Gastroesophageal sphincter (tissue), 4 donors: ENCODE results near the gene RGS14. TPM values are rescaled to one million over a fixed set of nuclear protein-coding genes. Genes with fewer than 3 reads are reported as not detected.

ENCODE experiments used
- ATAC-seq: fragments of 150-250 bp; one replicate; pipeline ENCODE4 v1.9.1; 2016; ENCODE audit warnings: mild to moderate bottlenecking, moderate library complexity
- H3K27ac ChIP-seq, 4 donors: fragments of 200-600 bp; sonication (generic) in 3 of 4; 1 replicate in 3 of 4; 2 replicates in 1 of 4; pipeline ENCODE4 v1.5.1; 2016 to 2019
- H3K27me3 ChIP-seq: fragments of 200-600 bp; sonication (generic); one replicate; pipeline ENCODE4 v1.5.1; 2019
- H3K36me3 ChIP-seq, 2 donors: fragments of 200-600 bp; sonication (generic); one replicate each; pipeline ENCODE4 v1.5.1; 2019; ENCODE audit warnings: control low read depth in 1 of 2
- H3K4me1 ChIP-seq, 3 donors: fragments of 200-600 bp; sonication (generic); 1 replicate in 2 of 3; 2 replicates in 1 of 3; pipeline ENCODE4 v1.5.1; 2016 to 2019; ENCODE audit warnings: control low read depth in 2 of 3
- H3K4me3 ChIP-seq, 2 donors: fragments of 200-600 bp; sonication (generic); one replicate each; pipeline ENCODE4 v1.5.1; 2019; ENCODE audit warnings: mild to moderate bottlenecking in 1 of 2, moderate library complexity in 1 of 2
- H3K9me3 ChIP-seq, 3 donors: fragments of 200-600 bp; sonication (generic); one replicate each; pipeline ENCODE4 v1.5.1; 2017 to 2019; ENCODE audit warnings: control low read depth in 2 of 3
- EP300 ChIP-seq: sonication (generic); formaldehyde crosslinking; IDR thresholded peaks from one replicate; pipeline ENCODE4 v1.6.1; 2017; ENCODE audit warnings: antibody characterized with exemption, mild to moderate bottlenecking
- POLR2A ChIP-seq, 2 donors: fragments of 450-650 bp; IDR thresholded peaks; one replicate each; pipeline ENCODE4 v1.6.1; 2017; ENCODE audit warnings: antibody characterized with exemption in 2 of 2, mild to moderate bottlenecking in 2 of 2, moderate library complexity in 1 of 2
- POLR2AphosphoS5 ChIP-seq: sonication (generic); formaldehyde crosslinking; IDR thresholded peaks from one replicate; pipeline ENCODE4 v1.6.1; 2017; ENCODE audit warnings: antibody characterized with exemption
- WGBS, 2 donors: methylation state at CpG; one replicate each; pipeline ENCODE4 v1.1.5; 2018; ENCODE audit warnings: low coverage in 1 of 2; 5-methylcytosine and 5-hydroxymethylcytosine counted together
- total RNA-seq, 4 donors: library from RNA; depleted of rRNA; stranded (reverse); fragments of >200 nt; gene quantifications; one replicate each; pipeline ENCODE4 v1.1.0, GENCODE V29; 2016
- TF ChIP-seq, protein P1 (sequence below), 4 experiments: fragments of 200-600 bp in 2 of 4; fragments of 450-650 bp in 2 of 4; sonication (generic) in 1 of 4; IDR thresholded peaks; one replicate each; pipeline ENCODE4 v1.5.1; 2017 to 2019; ENCODE audit warnings: antibody characterized with exemption in 4 of 4, mild to moderate bottlenecking in 2 of 4, moderate library complexity in 2 of 4

The RGS14 gene
- total RNA-seq, 4 donors from 2014 or later: 7.6 to 20.1 (median 13.7) TPM

DNA sequence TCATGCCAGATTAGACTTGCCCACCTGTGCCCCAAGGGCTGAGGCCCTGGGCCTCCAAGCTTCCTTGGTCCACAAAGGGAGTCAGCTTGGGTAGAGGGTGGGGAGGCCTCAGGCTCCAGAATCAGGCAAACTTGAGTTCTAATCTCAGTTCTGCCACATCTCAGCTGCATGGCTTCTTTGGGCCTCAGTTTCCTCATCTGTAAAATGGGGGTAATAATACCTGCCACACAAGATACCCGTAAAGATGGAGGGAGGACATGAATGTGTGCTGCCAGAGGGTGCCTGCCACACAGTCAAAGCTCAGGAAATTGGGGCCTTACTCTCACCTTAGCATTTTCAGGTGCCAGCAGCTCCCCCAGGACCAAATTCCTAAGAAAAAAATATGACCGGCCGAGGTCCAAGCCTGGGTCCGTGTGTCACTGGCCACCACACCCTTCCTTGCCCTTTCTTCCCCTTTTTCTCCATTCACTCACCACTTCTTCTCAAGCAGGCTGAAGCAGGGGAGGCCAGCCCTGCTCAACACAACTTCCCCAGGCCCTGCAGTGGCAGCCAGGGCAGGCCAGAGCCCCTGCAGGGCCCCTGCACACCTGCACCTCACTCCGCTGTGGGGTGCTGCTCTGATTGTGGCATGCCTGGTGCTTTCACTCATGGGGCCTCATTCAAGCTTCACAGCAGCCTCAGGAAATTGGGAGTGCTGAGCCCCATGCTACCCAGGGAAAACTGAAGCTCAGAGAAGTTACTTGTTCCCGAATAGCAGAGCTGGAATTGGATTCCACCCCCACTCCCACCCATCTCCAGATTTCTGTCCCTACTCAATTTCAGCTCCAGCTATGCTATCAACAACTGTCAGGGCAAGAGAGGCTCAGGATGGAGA lies 3.9 kb downstream of the RGS14 start:
- Histone ChIP-seq H3K27ac (no peak overlapping the region), H3K9me3 (no peaks in the 10 kb centered on the region), H3K4me3 (no peak overlapping the region), H3K36me3 (no peaks in the 10 kb centered on the region), H3K27me3 (peaks cover 12% of the 10 kb centered on the region), H3K4me1 (peaks cover 0 to 45% (median 21%) of the 10 kb centered on the region in 3 donors)
- ATAC-seq: no peak
- TF ChIP-seq, protein P1, sequence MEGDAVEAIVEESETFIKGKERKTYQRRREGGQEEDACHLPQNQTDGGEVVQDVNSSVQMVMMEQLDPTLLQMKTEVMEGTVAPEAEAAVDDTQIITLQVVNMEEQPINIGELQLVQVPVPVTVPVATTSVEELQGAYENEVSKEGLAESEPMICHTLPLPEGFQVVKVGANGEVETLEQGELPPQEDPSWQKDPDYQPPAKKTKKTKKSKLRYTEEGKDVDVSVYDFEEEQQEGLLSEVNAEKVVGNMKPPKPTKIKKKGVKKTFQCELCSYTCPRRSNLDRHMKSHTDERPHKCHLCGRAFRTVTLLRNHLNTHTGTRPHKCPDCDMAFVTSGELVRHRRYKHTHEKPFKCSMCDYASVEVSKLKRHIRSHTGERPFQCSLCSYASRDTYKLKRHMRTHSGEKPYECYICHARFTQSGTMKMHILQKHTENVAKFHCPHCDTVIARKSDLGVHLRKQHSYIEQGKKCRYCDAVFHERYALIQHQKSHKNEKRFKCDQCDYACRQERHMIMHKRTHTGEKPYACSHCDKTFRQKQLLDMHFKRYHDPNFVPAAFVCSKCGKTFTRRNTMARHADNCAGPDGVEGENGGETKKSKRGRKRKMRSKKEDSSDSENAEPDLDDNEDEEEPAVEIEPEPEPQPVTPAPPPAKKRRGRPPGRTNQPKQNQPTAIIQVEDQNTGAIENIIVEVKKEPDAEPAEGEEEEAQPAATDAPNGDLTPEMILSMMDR (IDR thresholded peaks at IDR 0.05): no peak
- no peak for TF ChIP-seq POLR2AphosphoS5
- TF ChIP-seq POLR2A (IDR thresholded peaks at IDR 0.05): no peak
- TF ChIP-seq EP300: no peak
- WGBS, 2 donors: 68 to 70% methylated on average over 5 of the region's 6 CpGs

DNA sequence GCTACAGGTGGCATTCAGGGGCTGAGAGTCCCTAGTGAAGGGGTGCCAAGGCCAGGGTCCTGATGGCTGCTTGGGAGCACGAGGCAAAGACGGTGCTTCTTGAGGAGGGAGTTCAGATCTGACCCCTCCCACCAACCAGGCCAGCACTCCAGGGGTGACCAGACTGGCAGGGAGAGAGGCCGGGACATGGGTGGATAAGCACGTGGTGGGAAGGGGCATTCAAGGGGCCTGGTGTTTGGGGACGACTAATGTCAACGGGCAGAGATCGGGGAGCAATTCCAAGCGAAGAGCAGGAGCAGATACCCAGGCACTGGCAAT lies 4.5 kb downstream of the RGS14 start:
- peaks cover 0 to 50% (median 23%) of the 10 kb centered on the region in 3 donors for H3K4me1 ChIP-seq
- 42 to 68% methylated on average over 4 to 6 of the region's 8 CpGs for WGBS, 2 donors
- H3K36me3 ChIP-seq: no peaks in the 10 kb centered on the region
- H3K27me3 ChIP-seq: peaks cover 12% of the 10 kb centered on the region
- TF ChIP-seq, protein P1 (IDR thresholded peaks at IDR 0.05): no peak
- TF ChIP-seq EP300 (no peak), POLR2AphosphoS5 (no peak), POLR2A (IDR thresholded peaks at IDR 0.05) (no peak)
- no peak for ATAC-seq
- peak overlapping the region in 1 of 4 donors; percentile 13 for H3K27ac ChIP-seq
- no peak overlapping the region for H3K4me3 ChIP-seq
- H3K9me3 ChIP-seq: no peaks in the 10 kb centered on the region

DNA sequence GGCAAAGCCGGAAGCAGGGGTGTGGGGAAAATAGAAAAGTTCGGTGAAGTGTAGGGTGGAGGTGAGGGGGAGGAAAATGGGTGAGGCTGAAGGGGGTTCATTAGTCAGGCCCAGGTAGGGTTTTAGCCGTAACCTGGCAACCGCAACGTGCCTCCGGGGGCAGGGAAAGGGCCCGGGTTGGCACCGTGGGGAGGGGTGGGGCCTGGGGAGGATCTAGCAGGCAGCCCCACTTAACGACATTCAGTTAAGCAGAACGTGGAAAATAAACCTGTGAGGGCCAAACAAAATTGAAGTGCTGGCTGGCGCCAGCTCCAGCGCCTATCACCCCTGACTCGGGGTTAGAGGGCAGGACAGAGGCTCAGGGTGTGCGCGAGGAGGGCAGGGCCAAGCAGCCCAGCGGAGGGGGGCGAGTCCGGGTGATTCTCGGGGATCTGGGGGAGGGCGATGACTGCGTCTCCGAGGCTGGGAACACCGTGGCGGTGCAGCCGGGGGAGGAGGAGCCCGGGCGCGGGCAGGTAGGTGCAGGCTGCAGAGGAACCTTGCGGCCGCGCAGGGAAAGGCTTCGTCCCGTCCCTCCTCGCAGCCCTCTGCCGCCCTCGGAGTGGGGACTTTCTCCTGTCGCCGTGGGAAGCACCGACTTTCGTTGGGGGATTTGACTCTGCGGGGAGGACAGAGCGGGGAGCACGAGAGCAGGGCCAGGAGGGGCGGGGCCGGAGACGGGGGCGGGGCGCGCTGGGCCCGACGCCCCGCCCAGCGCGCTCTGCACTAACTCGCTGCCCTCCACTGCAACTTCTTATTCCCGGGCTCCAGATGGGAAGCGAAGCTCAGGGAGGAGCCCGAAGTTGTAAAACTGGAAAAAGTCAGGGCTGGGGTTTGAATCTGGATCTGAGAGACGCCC lies 5.1 kb downstream of the RGS14 start:
- H3K4me3 ChIP-seq: peak overlapping the region; percentile 7 to 51
- peak overlapping the region in 3 of 4 donors; percentile 8 to 48 (median 13) for H3K27ac ChIP-seq
- no peaks in the 10 kb centered on the region for H3K9me3 ChIP-seq
- TF ChIP-seq POLR2A (IDR thresholded peaks at IDR 0.05) (no peak), EP300 (no peak), POLR2AphosphoS5 (no peak)
- TF ChIP-seq, protein P1 (IDR thresholded peaks at IDR 0.05): no peak
- peak; percentile 40 for ATAC-seq
- peaks cover 12% of the 10 kb centered on the region for H3K27me3 ChIP-seq
- 20 to 34% methylated on average over 7 to 18 of the region's 59 CpGs for WGBS, 2 donors
- H3K4me1 ChIP-seq: peaks cover 0 to 56% (median 26%) of the 10 kb centered on the region in 3 donors
- no peaks in the 10 kb centered on the region for H3K36me3 ChIP-seq

DNA sequence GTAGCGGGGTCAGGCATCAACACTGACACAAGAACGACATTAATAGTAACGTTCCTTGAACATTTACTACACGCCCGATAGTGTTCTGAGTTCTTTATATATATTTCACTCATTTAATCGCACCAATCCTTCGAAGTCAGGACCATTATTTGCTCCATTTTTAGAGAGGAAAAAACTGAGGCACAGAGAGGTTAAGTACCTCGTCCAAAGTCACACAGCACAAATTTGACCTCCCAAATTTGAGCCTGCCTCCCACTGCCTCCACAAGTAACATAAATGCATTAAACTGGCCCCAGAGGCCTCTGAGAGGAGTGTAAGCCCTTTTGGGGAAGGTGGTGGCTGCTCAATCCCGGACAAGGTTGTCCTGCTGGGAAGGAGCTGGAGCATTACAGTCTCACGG lies 5.8 kb downstream of the RGS14 start:
- no peak for ATAC-seq
- H3K9me3 ChIP-seq: no peaks in the 10 kb centered on the region
- peak overlapping the region in 1 of 2 donors; percentile 51 for H3K4me3 ChIP-seq
- H3K36me3 ChIP-seq: no peaks in the 10 kb centered on the region
- 24 to 31% methylated on average over 9 to 10 of the region's 10 CpGs for WGBS, 2 donors
- TF ChIP-seq POLR2A (IDR thresholded peaks at IDR 0.05) (no peak), POLR2AphosphoS5 (no peak), EP300 (no peak)
- TF ChIP-seq, protein P1 (IDR thresholded peaks at IDR 0.05): no peak
- H3K27me3 ChIP-seq: peaks cover 7% of the 10 kb centered on the region
- peaks cover 0 to 63% (median 29%) of the 10 kb centered on the region in 3 donors for H3K4me1 ChIP-seq
- no peak overlapping the region for H3K27ac ChIP-seq
